HUES6 (cell line): ENCODE results near the gene RAB11FIP2.

Experiments
- H3K27ac ChIP-seq: 2 replicates; pipeline ENCODE4 v1.7.0; 2013; ENCODE audit warnings: low read depth, mild to moderate bottlenecking, low read length, inconsistent platforms
- H3K27me3 ChIP-seq: 2 replicates; pipeline ENCODE4 v1.6.1; 2013; ENCODE audit warnings: low read length; ENCODE audit not compliant: control insufficient read depth, insufficient read depth
- H3K36me3 ChIP-seq: 2 replicates; pipeline ENCODE4 v1.6.1; 2013; ENCODE audit warnings: low read length; ENCODE audit not compliant: control insufficient read depth, insufficient read depth
- H3K4me1 ChIP-seq: 2 replicates; pipeline ENCODE4 v1.6.1; 2013; ENCODE audit warnings: low read length; ENCODE audit not compliant: control insufficient read depth, insufficient read depth
- H3K4me3 ChIP-seq: 2 replicates; pipeline ENCODE4 v1.5.1; 2013; ENCODE audit warnings: low read depth, low read length
- H3K9ac ChIP-seq: one replicate; pipeline ENCODE4 v1.6.1; 2013; ENCODE audit warnings: mild to moderate bottlenecking, low read length
- H3K9me3 ChIP-seq: 2 replicates; pipeline ENCODE4 v1.6.1; 2013; ENCODE audit warnings: low read depth, low read length; ENCODE audit not compliant: control insufficient read depth, insufficient read depth

RAB11FIP2 gene

DNA sequence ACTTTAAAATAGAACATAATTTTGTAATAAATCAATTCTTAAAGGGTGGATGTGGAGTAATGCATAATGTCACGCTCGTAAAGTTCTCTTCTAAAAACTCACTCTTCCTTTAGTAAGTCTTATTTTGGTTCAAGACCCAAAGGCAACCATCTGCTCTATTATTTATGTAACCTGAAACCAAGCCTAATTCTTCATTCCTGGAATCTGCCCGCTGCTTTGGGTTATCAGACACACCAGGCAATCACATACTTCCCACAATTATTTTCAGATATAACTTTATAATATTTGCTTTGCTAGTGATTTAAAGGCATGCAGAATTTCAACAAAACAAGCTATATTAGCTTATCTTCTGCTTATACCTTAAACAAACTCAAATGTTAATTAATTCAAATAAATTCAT is 39.0 kb downstream of the RAB11FIP2 start:
- H3K4me3 ChIP-seq: no peak overlapping the region
- no peaks in the 10 kb centered on the region for H3K27me3 ChIP-seq
- no peak overlapping the region for H3K9ac ChIP-seq
- no peak overlapping the region for H3K27ac ChIP-seq
- no peaks in the 10 kb centered on the region for H3K9me3 ChIP-seq
- H3K4me1 ChIP-seq: no peaks in the 10 kb centered on the region
- peaks cover 16% of the 10 kb centered on the region for H3K36me3 ChIP-seq

GRCh38 chr10:118003126-118003525 is 43.6 kb downstream of the RAB11FIP2 start:
- H3K9me3 ChIP-seq: no peaks in the 10 kb centered on the region
- H3K36me3 ChIP-seq: peaks cover 11% of the 10 kb centered on the region
- H3K4me3 ChIP-seq: no peak overlapping the region

DNA sequence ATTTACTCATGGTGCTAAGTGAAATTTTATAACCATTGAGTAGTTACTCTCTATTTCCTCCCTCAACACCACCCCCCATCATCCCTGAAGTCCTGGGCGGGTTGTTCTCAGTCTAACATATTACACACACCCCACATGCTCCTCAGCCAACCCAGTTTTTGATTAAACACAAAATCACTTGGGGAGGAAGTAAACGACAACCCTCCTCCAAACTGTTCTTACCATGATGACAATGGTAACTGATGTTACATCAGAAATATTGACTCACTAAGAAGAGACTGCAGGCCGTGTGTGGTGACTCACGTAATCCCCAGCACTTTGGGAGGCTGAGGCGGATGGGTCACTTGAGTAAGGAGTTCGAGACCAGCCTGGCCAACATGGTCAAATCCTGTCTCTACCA is 44.2 kb downstream of the RAB11FIP2 start:
- Histone ChIP-seq H3K27me3 (no peaks in the 10 kb centered on the region), H3K36me3 (peaks cover 8% of the 10 kb centered on the region), H3K9ac (no peak overlapping the region), H3K4me1 (no peaks in the 10 kb centered on the region), H3K9me3 (no peaks in the 10 kb centered on the region), H3K27ac (peak overlapping the region; percentile 56; the same call in 1 of the 2 replicates), H3K4me3 (no peak overlapping the region)

More at GRCh38 chr10:118003126-118003525, 43.6 kb downstream of the RAB11FIP2 start:
- Histone ChIP-seq H3K9ac (no peak overlapping the region), H3K4me1 (no peaks in the 10 kb centered on the region), H3K27ac (no peak overlapping the region), H3K27me3 (no peaks in the 10 kb centered on the region)

DNA sequence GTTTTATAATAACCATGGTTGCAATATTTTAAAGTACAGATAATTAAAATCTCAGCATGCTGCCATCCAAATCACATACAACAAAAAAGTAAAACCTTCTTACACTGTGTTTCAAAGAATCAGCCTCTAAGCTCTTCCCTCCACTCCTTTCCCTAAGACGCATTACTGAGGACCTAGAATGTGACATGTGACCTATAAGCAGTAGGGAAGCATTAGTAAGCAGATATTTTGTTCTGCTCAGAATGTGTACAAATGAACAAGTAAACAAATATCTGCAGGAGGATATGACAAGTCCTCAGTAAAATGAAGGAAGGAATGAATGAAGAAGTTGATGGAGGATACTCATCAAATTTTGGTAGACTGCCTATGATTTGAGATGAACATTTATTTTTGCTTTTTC is 49.1 kb downstream of the RAB11FIP2 start:
- no peak overlapping the region for H3K9ac ChIP-seq
- H3K4me1 ChIP-seq: no peaks in the 10 kb centered on the region
- no peaks in the 10 kb centered on the region for H3K27me3 ChIP-seq
- no peaks in the 10 kb centered on the region for H3K36me3 ChIP-seq
- no peaks in the 10 kb centered on the region for H3K9me3 ChIP-seq
- H3K4me3 ChIP-seq: no peak overlapping the region
- H3K27ac ChIP-seq: no peak overlapping the region

- Histone ChIP-seq H3K27ac (no peak overlapping the region), H3K36me3 (no peaks in the 10 kb centered on the region), H3K27me3 (no peaks in the 10 kb centered on the region), H3K9me3 (no peaks in the 10 kb centered on the region), H3K4me3 (no peak overlapping the region), H3K4me1 (no peaks in the 10 kb centered on the region), H3K9ac (no peak overlapping the region)
Observed at GRCh38 chr10:117996709-117997108, 50.0 kb downstream of the RAB11FIP2 start.

DNA sequence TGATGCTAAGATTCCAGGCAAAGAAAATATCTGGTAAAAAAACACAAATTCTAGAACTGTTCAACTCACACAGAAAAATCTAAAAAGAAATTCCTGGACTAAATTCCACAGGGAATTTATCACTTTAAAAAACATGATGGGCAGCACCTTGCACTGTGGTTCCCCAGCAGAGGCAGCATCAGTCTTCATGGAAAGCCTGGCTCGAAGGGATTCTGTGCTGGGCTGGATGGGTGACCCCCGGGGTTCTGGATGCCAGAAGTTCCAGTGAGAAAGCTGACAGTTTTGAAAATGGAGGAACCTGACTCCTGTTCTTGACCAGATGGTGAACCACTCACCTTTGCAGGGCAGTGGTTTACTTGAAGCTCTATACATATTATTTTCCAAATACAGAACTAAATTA is 52.0 kb downstream of the RAB11FIP2 start:
- Histone ChIP-seq H3K36me3 (no peaks in the 10 kb centered on the region), H3K9me3 (no peaks in the 10 kb centered on the region), H3K4me1 (no peaks in the 10 kb centered on the region; the same call in 1 of the 2 replicates), H3K27me3 (no peaks in the 10 kb centered on the region), H3K27ac (no peak overlapping the region), H3K4me3 (no peak overlapping the region), H3K9ac (no peak overlapping the region)

DNA sequence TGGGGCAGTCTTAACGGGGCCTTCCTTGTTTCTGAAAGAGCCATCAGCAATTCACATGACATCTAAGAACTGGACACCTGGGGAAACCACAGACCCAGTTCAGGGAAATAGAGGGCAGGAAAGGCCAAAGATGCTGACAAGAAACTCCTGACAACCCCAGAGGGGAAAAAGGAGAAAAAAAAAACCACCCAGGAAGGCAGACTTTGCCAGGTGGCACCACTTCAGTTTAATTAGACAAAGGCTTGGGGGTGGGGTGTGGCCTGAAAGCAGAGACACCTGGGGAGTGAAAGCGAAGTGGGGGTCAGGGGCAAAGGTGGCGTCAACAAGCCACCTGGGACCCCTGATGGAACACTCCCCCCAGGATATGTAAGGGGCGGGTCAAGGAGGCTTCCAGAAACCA is 53.6 kb downstream of the RAB11FIP2 start:
- no peak overlapping the region for H3K4me3 ChIP-seq
- peaks cover 7% of the 10 kb centered on the region; the same call in 1 of the 2 replicates for H3K4me1 ChIP-seq
- no peak overlapping the region for H3K9ac ChIP-seq
- H3K27ac ChIP-seq: no peak overlapping the region
- no peaks in the 10 kb centered on the region for H3K27me3 ChIP-seq
- H3K36me3 ChIP-seq: no peaks in the 10 kb centered on the region
- H3K9me3 ChIP-seq: peaks cover under 1% of the 10 kb centered on the region; the same call in 1 of the 2 replicates

DNA sequence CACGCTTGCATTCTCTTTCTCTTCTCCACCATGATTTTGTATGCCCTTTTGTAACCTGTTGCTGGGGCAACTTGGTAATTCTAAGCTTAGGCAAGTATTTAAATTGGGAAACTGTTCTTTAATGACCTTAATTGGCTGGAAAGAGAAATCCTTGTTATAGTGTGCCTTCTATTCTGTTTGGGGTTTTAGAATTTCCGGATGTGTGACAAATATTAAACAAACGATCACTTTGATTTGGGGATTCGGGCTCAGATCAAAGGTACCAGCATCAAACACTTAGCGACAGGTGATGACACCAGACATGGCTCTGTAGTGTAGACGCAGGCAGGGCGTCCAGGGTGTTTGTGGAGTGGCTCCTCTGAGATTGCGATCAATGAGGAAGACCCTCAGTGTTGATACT is 55.0 kb downstream of the RAB11FIP2 start:
- Histone ChIP-seq H3K9ac (no peak overlapping the region), H3K4me1 (peaks cover 7% of the 10 kb centered on the region; the same call in 1 of the 2 replicates), H3K36me3 (no peaks in the 10 kb centered on the region), H3K27ac (no peak overlapping the region), H3K4me3 (no peak overlapping the region), H3K9me3 (peaks cover 10% of the 10 kb centered on the region), H3K27me3 (no peaks in the 10 kb centered on the region)

- no peaks in the 10 kb centered on the region for H3K27me3 ChIP-seq
- no peak overlapping the region for H3K4me3 ChIP-seq
- H3K27ac ChIP-seq: no peak overlapping the region
- peaks cover 7% of the 10 kb centered on the region; the same call in 1 of the 2 replicates for H3K4me1 ChIP-seq
- peaks cover 10% of the 10 kb centered on the region for H3K9me3 ChIP-seq
- no peak overlapping the region for H3K9ac ChIP-seq
- no peaks in the 10 kb centered on the region for H3K36me3 ChIP-seq
Observed at GRCh38 chr10:117989962-117990361, 56.8 kb downstream of the RAB11FIP2 start.

GRCh38 chr10:117988814-117989213 is 57.9 kb downstream of the RAB11FIP2 start:
- H3K9ac ChIP-seq: no peak overlapping the region
- H3K36me3 ChIP-seq: no peaks in the 10 kb centered on the region
- no peak overlapping the region for H3K27ac ChIP-seq
- H3K4me1 ChIP-seq: peaks cover 7% of the 10 kb centered on the region; the same call in 1 of the 2 replicates
- no peak overlapping the region for H3K4me3 ChIP-seq
- H3K27me3 ChIP-seq: no peaks in the 10 kb centered on the region
- peaks cover 10% of the 10 kb centered on the region for H3K9me3 ChIP-seq

- Histone ChIP-seq H3K4me1 (peaks cover 7% of the 10 kb centered on the region; the same call in 1 of the 2 replicates), H3K27ac (no peak overlapping the region), H3K9me3 (peaks cover 10% of the 10 kb centered on the region), H3K27me3 (no peaks in the 10 kb centered on the region), H3K9ac (no peak overlapping the region), H3K4me3 (no peak overlapping the region), H3K36me3 (no peaks in the 10 kb centered on the region)
Observed at GRCh38 chr10:117987244-117987909, 59.4 kb downstream of the RAB11FIP2 start.
